Smooth muscle cell (in vitro differentiated cells): ENCODE data around the gene MAPKBP1. TPM values are rescaled to one million over a fixed set of nuclear protein-coding genes. Genes with fewer than 3 reads are reported as not detected.

Source experiments
- DNase-seq: peaks from one replicate; lab custom pipeline; 2025; ENCODE audit not compliant: unreplicated experiment; lab: John Stamatoyannopoulos, UW
- H2AFZ ChIP-seq: fragments of 200-600 bp; sonication (generic); 2 replicates; pipeline ENCODE4 v1.6.0; 2016; ENCODE audit warnings: antibody characterized with exemption, low read depth, mild to moderate bottlenecking
- H3F3A ChIP-seq: fragments of 200-600 bp; sonication (generic); 2 replicates; pipeline ENCODE4 v1.6.0; 2017; ENCODE audit warnings: antibody characterized with exemption, low read depth
- H3K27ac ChIP-seq: fragments of 200-600 bp; sonication (generic); 2 replicates; pipeline ENCODE4 v1.5.1; 2016; ENCODE audit warnings: low read depth, mild to moderate bottlenecking
- H3K27me3 ChIP-seq: fragments of 200-600 bp; sonication (generic); 2 replicates; pipeline ENCODE4 v1.6.1; 2016; ENCODE audit warnings: low read depth, mild to moderate bottlenecking
- H3K36me3 ChIP-seq: fragments of 200-600 bp; sonication (generic); 2 replicates; pipeline ENCODE4 v1.5.1; 2016; ENCODE audit warnings: low read depth
- H3K4me1 ChIP-seq: fragments of 200-600 bp; sonication (generic); 2 replicates; pipeline ENCODE4 v1.5.1; 2016; ENCODE audit warnings: low read depth
- H3K4me2 ChIP-seq: fragments of 200-600 bp; sonication (generic); 2 replicates; pipeline ENCODE4 v1.6.0; 2016; ENCODE audit warnings: mild to moderate bottlenecking
- H3K4me3 ChIP-seq: fragments of 200-600 bp; sonication (generic); 2 replicates; pipeline ENCODE4 v1.5.1; 2016; ENCODE audit warnings: mild to moderate bottlenecking
- H3K79me2 ChIP-seq: fragments of 200-600 bp; sonication (generic); 2 replicates; pipeline ENCODE4 v1.6.0; 2016; ENCODE audit warnings: low read depth, mild to moderate bottlenecking
- H3K9ac ChIP-seq: fragments of 200-600 bp; sonication (generic); 2 replicates; pipeline ENCODE4 v1.6.0; 2016; ENCODE audit warnings: low read depth
- H3K9me3 ChIP-seq: fragments of 200-600 bp; sonication (generic); replicated peaks from 2 replicates; pipeline ENCODE4 v1.5.1; 2016; ENCODE audit warnings: low read depth
- H4K20me1 ChIP-seq: fragments of 200-600 bp; sonication (generic); 2 replicates; pipeline ENCODE4 v1.6.0; 2016; ENCODE audit warnings: low read depth
- CTCF ChIP-seq: fragments of 200-600 bp; sonication (generic); IDR thresholded peaks from 2 replicates; pipeline ENCODE4 v1.5.1; 2017; ENCODE audit warnings: borderline replicate concordance, mild to moderate bottlenecking, antibody characterized with exemption; ENCODE audit not compliant: insufficient read depth, poor library complexity, severe bottlenecking
- WGBS: methylation state at CpG from one replicate; pipeline ENCODE4 v1.1.7; 2016; ENCODE audit warnings: low lambda C conversion rate; 5-methylcytosine and 5-hydroxymethylcytosine counted together
- polyA plus RNA-seq: library from polyadenylated mRNA; unstranded; fragments of >200 nt; fragmentation: Nextera tagmentation; extraction: Ambion mirVana; gene quantifications from 2 replicates; pipeline ENCODE4 v1.2.1, GENCODE V29; 2016
- total RNA-seq: library from RNA; depleted of rRNA; stranded (reverse); fragments of >200 nt; gene quantifications from 2 replicates; pipeline ENCODE4 v1.2.3, GENCODE V29; 2014

Gene MAPKBP1
- total and polyA plus RNA-seq, 2 experiments from 2014 or later = 6.6 to 10.7 TPM

DNA sequence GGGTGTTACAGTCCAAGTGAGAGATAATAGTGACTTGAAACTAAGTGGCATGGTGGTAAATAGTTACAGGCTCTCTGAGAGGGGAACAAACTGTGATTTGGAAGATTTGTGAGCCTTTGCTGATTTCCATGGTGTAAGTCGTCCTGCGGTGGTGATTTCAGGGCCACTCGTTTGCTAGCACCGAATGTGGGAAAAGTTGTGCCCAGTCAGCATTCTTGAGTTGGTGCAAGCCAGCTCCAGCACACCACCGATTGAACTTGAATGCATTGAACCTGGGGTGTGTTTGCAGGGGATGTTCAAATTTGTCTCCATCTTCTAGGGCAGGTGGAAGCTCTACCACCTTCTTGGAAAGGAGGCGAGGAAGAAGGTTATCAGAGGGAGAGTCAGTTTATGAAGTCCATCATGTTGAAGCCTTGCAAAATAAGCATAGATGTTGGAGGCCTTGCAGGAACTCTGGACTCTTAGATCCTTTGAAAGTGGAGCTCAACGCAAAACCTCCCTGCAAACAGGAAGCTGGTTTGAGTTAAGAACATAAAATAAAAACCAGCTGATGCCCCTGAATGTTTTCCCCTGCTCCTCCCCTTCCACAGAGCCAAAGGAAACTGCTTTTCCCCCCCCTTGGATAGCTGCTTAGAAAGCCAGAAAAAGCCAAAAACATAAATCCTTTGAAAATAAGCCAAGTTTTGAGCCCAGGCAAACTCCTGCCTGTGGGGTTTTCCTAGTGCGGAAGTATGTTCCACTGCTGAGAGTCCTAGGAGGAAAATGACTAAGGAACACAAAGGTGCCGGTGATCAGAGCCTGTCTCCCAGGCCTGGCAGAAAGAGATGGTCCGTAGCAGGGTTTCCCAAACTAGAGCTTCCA, 21.9 kb downstream of the MAPKBP1 start:
- Histone ChIP-seq H3K36me3 (no peaks in the 10 kb centered on the region), H3K9ac (no peak overlapping the region), H4K20me1 (peaks cover 72% of the 10 kb centered on the region), H3K4me3 (no peak overlapping the region), H3K27me3 (no peaks in the 10 kb centered on the region), H3F3A (no peaks in the 10 kb centered on the region), H3K27ac (peak overlapping the region; percentile 25), H3K79me2 (no peaks in the 10 kb centered on the region), H3K4me2 (peak overlapping the region; percentile 0), H3K4me1 (peaks cover 2% of the 10 kb centered on the region), H2AFZ (no peak overlapping the region), H3K9me3 (no peaks in the 10 kb centered on the region)
- 71% methylated on average over 10 of the region's 10 CpGs for WGBS
- no peak for TF ChIP-seq CTCF
- DNase-seq = no peak

GRCh38 chr15:41797201-41797944, 23.1 kb downstream of the MAPKBP1 start:
- no peak overlapping the region for H2AFZ ChIP-seq
- no peaks in the 10 kb centered on the region for H3K9me3 ChIP-seq
- H3K4me2 ChIP-seq = peak overlapping the region; percentile 0
- H3K27ac ChIP-seq = no peak overlapping the region
- no peaks in the 10 kb centered on the region for H3K36me3 ChIP-seq
- TF ChIP-seq CTCF = no peak
- H3K4me3 ChIP-seq = no peak overlapping the region
- H3K9ac ChIP-seq = no peak overlapping the region
- H3K27me3 ChIP-seq = no peaks in the 10 kb centered on the region
- H3K79me2 ChIP-seq = no peaks in the 10 kb centered on the region
- WGBS = 85% methylated on average over 8 of the region's 8 CpGs
- H3F3A ChIP-seq = no peaks in the 10 kb centered on the region
- H4K20me1 ChIP-seq = peaks cover 63% of the 10 kb centered on the region
- no peaks in the 10 kb centered on the region for H3K4me1 ChIP-seq
- DNase-seq = no peak

DNA sequence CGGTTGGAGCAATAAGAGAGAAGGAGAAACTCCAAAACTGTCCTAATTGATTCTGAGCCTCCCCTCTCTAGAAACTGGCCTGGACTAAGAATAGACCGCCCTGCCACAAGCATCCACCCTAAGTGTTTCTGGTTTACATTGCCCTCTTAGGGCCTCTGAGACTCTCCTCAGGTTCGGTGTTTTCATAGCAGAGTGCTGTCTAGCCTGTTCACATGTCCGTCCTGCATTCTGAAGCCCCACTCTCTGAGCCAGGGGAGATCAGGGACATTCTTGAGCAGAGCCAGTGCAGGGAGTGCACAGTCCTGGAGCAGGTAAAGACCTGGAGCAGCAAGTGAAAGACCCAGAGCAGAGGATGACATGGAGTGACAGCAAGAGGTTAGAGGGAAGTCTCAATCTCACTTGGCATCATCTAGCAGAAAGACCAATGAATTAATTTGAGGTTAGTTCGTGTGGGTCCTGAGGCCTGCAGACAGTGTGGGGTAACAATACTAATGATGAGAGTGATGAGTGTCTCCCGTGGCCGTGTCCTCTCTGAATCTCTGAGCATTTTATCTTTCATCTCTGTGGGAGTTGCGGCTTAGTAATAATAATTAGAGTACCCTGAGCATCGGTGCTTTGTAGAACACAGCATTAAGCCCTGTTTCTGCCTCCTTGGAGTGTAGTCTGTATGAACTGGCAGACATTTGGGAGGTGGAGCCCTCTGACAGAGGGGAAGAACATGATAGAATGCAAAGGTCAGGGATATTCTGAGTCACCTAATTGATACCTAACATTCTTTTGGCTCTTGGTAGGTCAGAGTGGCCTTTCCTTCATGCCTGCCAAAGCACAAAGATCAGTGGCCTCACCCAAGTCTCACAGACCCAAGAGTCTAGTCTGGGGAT, 24.6 kb downstream of the MAPKBP1 start:
- no peaks in the 10 kb centered on the region for H3K36me3 ChIP-seq
- H4K20me1 ChIP-seq = peaks cover 48% of the 10 kb centered on the region
- H3K4me1 ChIP-seq = no peaks in the 10 kb centered on the region
- no peak overlapping the region for H2AFZ ChIP-seq
- H3K79me2 ChIP-seq = no peaks in the 10 kb centered on the region
- H3K27me3 ChIP-seq = no peaks in the 10 kb centered on the region
- no peak overlapping the region for H3K9ac ChIP-seq
- H3K9me3 ChIP-seq = no peaks in the 10 kb centered on the region
- no peaks in the 10 kb centered on the region for H3F3A ChIP-seq
- TF ChIP-seq CTCF = no peak
- 84% methylated on average over 9 of the region's 9 CpGs for WGBS
- H3K27ac ChIP-seq = no peak overlapping the region
- no peak for DNase-seq
- H3K4me3 ChIP-seq = no peak overlapping the region
- H3K4me2 ChIP-seq = no peak overlapping the region
